Epithelial cell of prostate (primary cell): ENCODE results near the gene CNPY3.
"Not testable (repeated sequence)": the region's sequence is repeated elsewhere in the genome, so short reads cannot be mapped to it uniquely, and the experiment has no call there.

Experiments used
- DNase-seq: peaks from one replicate; pipeline ENCODE4 v3.0.0-alpha.2; 2011; ENCODE audit warnings: low read depth, low spot score
- H3K27ac ChIP-seq: fragments of 450-650 bp; 2 replicates; pipeline ENCODE4 v1.5.1; 2017; ENCODE audit warnings: mild to moderate bottlenecking

Gene CNPY3

GRCh38 chr6:42952389-42952788, 23.1 kb downstream of the CNPY3 start:
- no peak for DNase-seq
- no peak overlapping the region for H3K27ac ChIP-seq

- H3K27ac ChIP-seq, result peak overlapping the region; percentile 60
Observed at GRCh38 chr6:42954405-42954804, 25.1 kb downstream of the CNPY3 start.

GRCh38 chr6:42958125-42958524, 28.8 kb downstream of the CNPY3 start:
- H3K27ac ChIP-seq, result no peak overlapping the region
- DNase-seq, result no peak

More at GRCh38 chr6:42954405-42954804, 25.1 kb downstream of the CNPY3 start:
- DNase-seq, result not testable (repeated sequence)

- no peak overlapping the region for H3K27ac ChIP-seq
- no peak for DNase-seq
Observed at GRCh38 chr6:42959917-42960242, 30.6 kb downstream of the CNPY3 start.

GRCh38 chr6:42960243-42961019, 31.2 kb downstream of the CNPY3 start, which contains the start of gene GNMT:
TSS of gene GNMT (plus strand) at chr6:42960754. CDS start at chr6:42960768, 14 bp downstream.
- DNase-seq, result no peak
- H3K27ac ChIP-seq, result no peak within 1 kb of the TSS

GRCh38 chr6:42961020-42961470, 31.8 kb downstream of the CNPY3 start:
- no peak for DNase-seq
- no peak overlapping the region for H3K27ac ChIP-seq

GRCh38 chr6:42962096-42962495, 32.8 kb downstream of the CNPY3 start:
- H3K27ac ChIP-seq, result no peak overlapping the region
- no peak for DNase-seq

GRCh38 chr6:42962502-42963178, 33.4 kb downstream of the CNPY3 start:
- H3K27ac ChIP-seq, result no peak overlapping the region
- no peak for DNase-seq

- no peak overlapping the region for H3K27ac ChIP-seq
- no peak for DNase-seq
Observed at GRCh38 chr6:42963179-42963854, 34.0 kb downstream of the CNPY3 start.

- DNase-seq, result no peak
- no peak overlapping the region for H3K27ac ChIP-seq
Observed at GRCh38 chr6:42963855-42964605, 34.8 kb downstream of the CNPY3 start.

GRCh38 chr6:42966571-42966970, 37.3 kb downstream of the CNPY3 start:
- DNase-seq, result no peak
- no peak overlapping the region for H3K27ac ChIP-seq

- DNase-seq, result no peak
- no peak overlapping the region for H3K27ac ChIP-seq
Observed at GRCh38 chr6:42967228-42967627, 37.9 kb downstream of the CNPY3 start.

GRCh38 chr6:42968126-42968701, 38.9 kb downstream of the CNPY3 start:
- DNase-seq, result no peak
- H3K27ac ChIP-seq, result no peak overlapping the region

GRCh38 chr6:42968783-42969182, 39.5 kb downstream of the CNPY3 start:
- DNase-seq, result no peak
- H3K27ac ChIP-seq, result no peak overlapping the region

- H3K27ac ChIP-seq, result no peak overlapping the region
Observed at GRCh38 chr6:42969431-42969830, 40.2 kb downstream of the CNPY3 start.

GRCh38 chr6:42969934-42970333, 40.7 kb downstream of the CNPY3 start:
- H3K27ac ChIP-seq, result no peak overlapping the region
- no peak for DNase-seq

More at GRCh38 chr6:42969431-42969830, 40.2 kb downstream of the CNPY3 start:
- no peak for DNase-seq

GRCh38 chr6:42970871-42971612, 41.8 kb downstream of the CNPY3 start:
- no peak overlapping the region for H3K27ac ChIP-seq
- DNase-seq, result no peak

GRCh38 chr6:42971746-42972327, 42.6 kb downstream of the CNPY3 start:
- DNase-seq, result no peak
- H3K27ac ChIP-seq, result no peak overlapping the region

GRCh38 chr6:42973926-42974325, 44.6 kb downstream of the CNPY3 start:
- DNase-seq, result no peak
- no peak overlapping the region for H3K27ac ChIP-seq
